Measurements from ENCODE around the gene CAPN6. TPM values are rescaled to one million over a fixed set of nuclear protein-coding genes. Genes with fewer than 3 reads are reported as not detected.

The CAPN6 gene
- total and polyA plus RNA-seq, 4 donors, result 0.13 to 0.33 (median 0.25) TPM

DNA sequence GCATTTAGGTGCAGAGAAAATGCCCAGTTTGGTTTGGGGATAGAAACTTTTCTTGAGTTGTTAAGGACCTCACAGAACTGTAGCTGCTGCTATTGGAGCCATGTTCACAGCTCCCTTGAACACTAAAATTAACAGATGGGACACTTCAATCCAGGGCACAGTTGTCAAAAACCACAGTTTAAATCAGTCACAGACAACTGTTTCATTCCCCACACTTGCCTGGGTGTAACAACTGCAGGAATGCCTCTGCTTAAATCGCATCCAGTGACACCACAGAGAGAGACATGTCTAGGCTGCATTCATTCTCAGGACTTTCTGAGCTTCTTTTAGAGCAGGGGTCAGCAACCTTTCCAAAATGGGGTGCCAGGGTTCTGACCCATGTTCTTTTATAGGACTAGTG, 12.7 kb upstream of the CAPN6 start (continued):
- TF ChIP-seq, protein P1, sequence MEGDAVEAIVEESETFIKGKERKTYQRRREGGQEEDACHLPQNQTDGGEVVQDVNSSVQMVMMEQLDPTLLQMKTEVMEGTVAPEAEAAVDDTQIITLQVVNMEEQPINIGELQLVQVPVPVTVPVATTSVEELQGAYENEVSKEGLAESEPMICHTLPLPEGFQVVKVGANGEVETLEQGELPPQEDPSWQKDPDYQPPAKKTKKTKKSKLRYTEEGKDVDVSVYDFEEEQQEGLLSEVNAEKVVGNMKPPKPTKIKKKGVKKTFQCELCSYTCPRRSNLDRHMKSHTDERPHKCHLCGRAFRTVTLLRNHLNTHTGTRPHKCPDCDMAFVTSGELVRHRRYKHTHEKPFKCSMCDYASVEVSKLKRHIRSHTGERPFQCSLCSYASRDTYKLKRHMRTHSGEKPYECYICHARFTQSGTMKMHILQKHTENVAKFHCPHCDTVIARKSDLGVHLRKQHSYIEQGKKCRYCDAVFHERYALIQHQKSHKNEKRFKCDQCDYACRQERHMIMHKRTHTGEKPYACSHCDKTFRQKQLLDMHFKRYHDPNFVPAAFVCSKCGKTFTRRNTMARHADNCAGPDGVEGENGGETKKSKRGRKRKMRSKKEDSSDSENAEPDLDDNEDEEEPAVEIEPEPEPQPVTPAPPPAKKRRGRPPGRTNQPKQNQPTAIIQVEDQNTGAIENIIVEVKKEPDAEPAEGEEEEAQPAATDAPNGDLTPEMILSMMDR (IDR thresholded peaks at IDR 0.05; ENCODE audit: low read depth, low read length, missing input control), result no peak
- TF ChIP-seq, protein P2, sequence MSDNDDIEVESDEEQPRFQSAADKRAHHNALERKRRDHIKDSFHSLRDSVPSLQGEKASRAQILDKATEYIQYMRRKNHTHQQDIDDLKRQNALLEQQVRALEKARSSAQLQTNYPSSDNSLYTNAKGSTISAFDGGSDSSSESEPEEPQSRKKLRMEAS (IDR thresholded peaks at IDR 0.05), result no peak
- no peak for TF ChIP-seq RXRA (IDR thresholded peaks at IDR 0.05)
- TF ChIP-seq EGR1 (IDR thresholded peaks at IDR 0.05; ENCODE audit: low read depth in 2 of 2), result no peak
- TF ChIP-seq FOXA1 (IDR thresholded peaks at IDR 0.05), result no peak

DNA sequence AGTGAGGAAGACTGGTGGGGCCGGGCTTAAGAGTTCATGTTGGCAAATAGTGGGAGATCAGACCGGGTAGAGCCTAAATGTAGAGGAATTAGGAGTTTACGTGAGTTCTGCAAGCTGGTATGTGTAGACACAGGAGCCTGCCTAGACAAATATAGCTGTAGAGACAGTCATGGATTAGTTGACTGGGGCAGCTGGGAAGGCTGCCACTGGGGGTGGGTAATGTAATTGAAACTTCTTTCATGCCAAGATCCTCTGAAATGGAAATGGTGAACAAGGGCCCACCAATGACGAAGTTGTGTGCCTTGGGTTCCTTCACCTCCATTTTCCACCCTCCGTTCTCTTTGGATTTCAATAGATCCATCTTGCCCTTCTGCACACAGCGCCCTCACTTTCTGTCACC, 11.9 kb upstream of the CAPN6 start:
- TF ChIP-seq, protein P3, sequence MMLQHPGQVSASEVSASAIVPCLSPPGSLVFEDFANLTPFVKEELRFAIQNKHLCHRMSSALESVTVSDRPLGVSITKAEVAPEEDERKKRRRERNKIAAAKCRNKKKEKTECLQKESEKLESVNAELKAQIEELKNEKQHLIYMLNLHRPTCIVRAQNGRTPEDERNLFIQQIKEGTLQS (IDR thresholded peaks at IDR 0.05), result no peak
- TF ChIP-seq, protein P4, sequence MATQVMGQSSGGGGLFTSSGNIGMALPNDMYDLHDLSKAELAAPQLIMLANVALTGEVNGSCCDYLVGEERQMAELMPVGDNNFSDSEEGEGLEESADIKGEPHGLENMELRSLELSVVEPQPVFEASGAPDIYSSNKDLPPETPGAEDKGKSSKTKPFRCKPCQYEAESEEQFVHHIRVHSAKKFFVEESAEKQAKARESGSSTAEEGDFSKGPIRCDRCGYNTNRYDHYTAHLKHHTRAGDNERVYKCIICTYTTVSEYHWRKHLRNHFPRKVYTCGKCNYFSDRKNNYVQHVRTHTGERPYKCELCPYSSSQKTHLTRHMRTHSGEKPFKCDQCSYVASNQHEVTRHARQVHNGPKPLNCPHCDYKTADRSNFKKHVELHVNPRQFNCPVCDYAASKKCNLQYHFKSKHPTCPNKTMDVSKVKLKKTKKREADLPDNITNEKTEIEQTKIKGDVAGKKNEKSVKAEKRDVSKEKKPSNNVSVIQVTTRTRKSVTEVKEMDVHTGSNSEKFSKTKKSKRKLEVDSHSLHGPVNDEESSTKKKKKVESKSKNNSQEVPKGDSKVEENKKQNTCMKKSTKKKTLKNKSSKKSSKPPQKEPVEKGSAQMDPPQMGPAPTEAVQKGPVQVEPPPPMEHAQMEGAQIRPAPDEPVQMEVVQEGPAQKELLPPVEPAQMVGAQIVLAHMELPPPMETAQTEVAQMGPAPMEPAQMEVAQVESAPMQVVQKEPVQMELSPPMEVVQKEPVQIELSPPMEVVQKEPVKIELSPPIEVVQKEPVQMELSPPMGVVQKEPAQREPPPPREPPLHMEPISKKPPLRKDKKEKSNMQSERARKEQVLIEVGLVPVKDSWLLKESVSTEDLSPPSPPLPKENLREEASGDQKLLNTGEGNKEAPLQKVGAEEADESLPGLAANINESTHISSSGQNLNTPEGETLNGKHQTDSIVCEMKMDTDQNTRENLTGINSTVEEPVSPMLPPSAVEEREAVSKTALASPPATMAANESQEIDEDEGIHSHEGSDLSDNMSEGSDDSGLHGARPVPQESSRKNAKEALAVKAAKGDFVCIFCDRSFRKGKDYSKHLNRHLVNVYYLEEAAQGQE (IDR thresholded peaks at IDR 0.05), result no peak
- TF ChIP-seq, protein P1 (IDR thresholded peaks at IDR 0.05; ENCODE audit: low read depth, low read length, missing input control), result no peak
- TF ChIP-seq, protein P5, sequence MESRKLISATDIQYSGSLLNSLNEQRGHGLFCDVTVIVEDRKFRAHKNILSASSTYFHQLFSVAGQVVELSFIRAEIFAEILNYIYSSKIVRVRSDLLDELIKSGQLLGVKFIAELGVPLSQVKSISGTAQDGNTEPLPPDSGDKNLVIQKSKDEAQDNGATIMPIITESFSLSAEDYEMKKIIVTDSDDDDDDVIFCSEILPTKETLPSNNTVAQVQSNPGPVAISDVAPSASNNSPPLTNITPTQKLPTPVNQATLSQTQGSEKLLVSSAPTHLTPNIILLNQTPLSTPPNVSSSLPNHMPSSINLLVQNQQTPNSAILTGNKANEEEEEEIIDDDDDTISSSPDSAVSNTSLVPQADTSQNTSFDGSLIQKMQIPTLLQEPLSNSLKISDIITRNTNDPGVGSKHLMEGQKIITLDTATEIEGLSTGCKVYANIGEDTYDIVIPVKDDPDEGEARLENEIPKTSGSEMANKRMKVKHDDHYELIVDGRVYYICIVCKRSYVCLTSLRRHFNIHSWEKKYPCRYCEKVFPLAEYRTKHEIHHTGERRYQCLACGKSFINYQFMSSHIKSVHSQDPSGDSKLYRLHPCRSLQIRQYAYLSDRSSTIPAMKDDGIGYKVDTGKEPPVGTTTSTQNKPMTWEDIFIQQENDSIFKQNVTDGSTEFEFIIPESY (IDR thresholded peaks at IDR 0.05), result no peak
- TF ChIP-seq HNF4A (conservative IDR thresholded peaks at IDR 0.05) (no peak), TAF1 (conservative IDR thresholded peaks at IDR 0.05) (no peak), RXRA (IDR thresholded peaks at IDR 0.05) (no peak), FOXA1 (IDR thresholded peaks at IDR 0.05) (no peak), NR2F2 (IDR thresholded peaks at IDR 0.05) (no peak), RAD21 (IDR thresholded peaks at IDR 0.05) (no peak), SP1 (IDR thresholded peaks at IDR 0.05) (no peak)
- H3K36me3 ChIP-seq (ENCODE audit: control insufficient read depth in 4 of 4, insufficient read depth in 3 of 4, low read depth in 1 of 4, low read length in 3 of 4), result no peaks in the 10 kb centered on the region
- peaks cover 0 to 5% (median 0%) of the 10 kb centered on the region in 4 donors for H3K4me1 ChIP-seq (ENCODE audit: control insufficient read depth in 4 of 4, insufficient read depth in 4 of 4, low read length in 3 of 4)
- H3K9ac ChIP-seq (ENCODE audit: low read depth in 1 of 2, low read length in 2 of 2), result no peak overlapping the region
- no peak for DNase-seq (ENCODE audit: low spot score)
- WGBS, result 97% methylated on average over 6 of the region's 6 CpGs
- no peak overlapping the region for H3K27ac ChIP-seq (ENCODE audit: low read depth in 1 of 2, low read length in 2 of 2)
- H3K27me3 ChIP-seq (ENCODE audit: control insufficient read depth in 4 of 4, insufficient read depth in 4 of 4, low read length in 3 of 4), result no peaks in the 10 kb centered on the region
- H3K4me3 ChIP-seq (ENCODE audit: low read depth in 1 of 3, low read length in 3 of 3), result no peak overlapping the region
- H3K9me3 ChIP-seq (ENCODE audit: control insufficient read depth in 4 of 4, low read length in 3 of 4), result no peaks in the 10 kb centered on the region

Measured in liver (tissue), 9 donors.